LNCAP (cell line): ENCODE results near the gene ING2.

Source experiments
- CTCF ChIP-seq: fragments of 450-650 bp; IDR thresholded peaks from 2 replicates; pipeline ENCODE4 v1.5.1; 2017; ENCODE audit warnings: mild to moderate bottlenecking

ING2 gene

DNA sequence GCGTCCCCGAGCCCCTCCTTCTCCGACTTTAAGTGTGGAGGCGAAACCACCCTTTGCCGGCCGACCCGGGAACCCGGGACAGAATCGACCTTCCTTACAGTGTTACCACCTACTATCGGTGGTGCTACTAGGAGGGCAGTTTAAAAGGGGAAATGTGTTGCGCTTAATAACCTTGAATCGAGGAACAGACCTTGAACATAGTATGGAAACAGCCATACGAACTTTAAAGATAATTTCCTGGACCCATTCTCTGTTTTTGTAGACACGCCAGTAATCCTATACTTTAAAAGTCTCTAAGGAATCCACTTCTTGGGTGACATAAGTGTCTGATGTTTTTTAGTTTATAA lies 1.5 kb downstream of the ING2 start:
- no peak for TF ChIP-seq CTCF

DNA sequence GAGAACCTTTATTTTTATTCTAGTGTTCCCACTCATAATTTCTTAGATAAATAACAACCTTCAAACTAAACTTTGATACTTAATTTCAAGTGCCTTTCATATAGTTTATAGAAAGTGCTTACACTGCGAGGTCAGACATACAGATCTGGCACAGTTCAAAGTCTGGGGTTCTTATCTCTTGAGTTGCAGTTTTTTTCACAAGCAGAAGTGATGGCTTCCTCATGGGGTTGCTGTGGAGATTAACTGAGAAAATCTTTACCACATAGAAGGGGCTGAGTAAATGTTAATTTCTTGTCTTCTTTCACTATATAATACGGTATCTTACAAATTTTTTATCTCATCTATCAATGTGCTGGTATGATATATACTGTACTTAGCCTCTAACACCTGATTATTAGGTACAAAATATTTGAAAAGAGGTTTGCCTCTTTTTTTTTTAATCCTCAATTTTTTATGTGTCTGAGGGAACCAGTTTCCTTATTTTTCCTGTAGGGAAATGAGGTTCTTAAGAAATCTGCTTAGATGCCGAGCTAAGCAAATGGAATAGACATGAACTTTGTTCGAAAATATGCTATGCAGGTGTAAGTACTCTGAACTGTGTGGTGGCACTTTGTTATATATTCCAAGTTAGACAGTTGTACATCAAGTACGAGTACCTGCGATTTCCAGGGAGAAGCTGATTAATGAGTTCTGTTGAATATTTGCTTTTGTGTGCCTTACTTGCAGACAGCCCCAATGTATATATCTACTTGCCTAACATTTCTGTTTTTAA lies 3.3 kb downstream of the ING2 start:
- TF ChIP-seq CTCF = no peak

DNA sequence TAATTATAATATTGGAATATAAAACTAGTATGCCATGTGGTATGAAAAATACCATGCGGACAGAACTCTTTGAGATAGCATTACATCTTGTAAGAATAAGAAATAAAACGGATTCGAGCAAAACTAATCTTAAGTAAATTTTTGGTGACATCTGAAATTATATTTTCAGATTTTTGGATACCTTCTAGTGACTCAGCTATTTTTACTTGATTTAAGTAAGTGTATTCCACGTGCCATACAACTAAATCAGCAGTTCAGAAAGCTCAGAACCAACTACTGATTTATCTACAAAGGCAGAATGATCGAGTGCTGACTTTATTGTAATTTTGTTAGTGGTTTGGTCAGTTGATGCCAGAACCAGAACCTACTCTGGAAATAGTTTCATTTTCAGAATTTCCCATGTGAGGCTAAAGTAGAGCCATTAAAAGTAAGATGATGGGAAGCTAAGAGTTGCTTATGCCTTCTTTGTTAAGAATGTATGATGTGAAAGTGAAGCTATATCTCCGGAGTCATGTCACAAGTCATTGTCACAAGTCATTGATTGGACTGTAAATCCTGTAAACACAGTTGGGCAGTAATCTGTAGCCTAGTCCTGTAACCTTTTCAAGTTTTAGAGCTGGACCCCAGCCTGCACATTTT lies 4.0 kb downstream of the ING2 start:
- TF ChIP-seq CTCF = no peak

GRCh38 chr4:183515411-183515810 lies 10.6 kb downstream of the ING2 start:
- no peak for TF ChIP-seq CTCF

- TF ChIP-seq CTCF = no peak
Observed at GRCh38 chr4:183517194-183517593, 12.3 kb downstream of the ING2 start.

DNA sequence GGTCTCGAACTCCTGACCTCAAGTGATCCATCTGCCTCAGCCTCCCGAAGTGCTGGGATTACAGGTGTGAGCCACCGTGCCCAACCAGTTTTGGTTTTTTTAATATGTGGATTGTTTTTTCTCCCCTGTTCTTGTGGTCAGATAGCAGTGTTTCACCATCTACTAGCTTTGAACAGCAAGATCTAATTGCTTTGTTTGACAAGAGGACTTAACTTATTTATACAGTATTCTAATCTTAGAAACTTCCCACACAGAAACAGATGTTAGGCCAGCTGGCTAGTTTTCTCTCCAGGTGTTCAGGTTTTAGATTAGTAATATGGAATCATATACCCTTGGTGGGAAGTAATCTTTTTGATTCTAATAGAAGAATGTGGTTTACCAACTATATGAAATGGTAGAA lies 12.9 kb downstream of the ING2 start:
- TF ChIP-seq CTCF = no peak

DNA sequence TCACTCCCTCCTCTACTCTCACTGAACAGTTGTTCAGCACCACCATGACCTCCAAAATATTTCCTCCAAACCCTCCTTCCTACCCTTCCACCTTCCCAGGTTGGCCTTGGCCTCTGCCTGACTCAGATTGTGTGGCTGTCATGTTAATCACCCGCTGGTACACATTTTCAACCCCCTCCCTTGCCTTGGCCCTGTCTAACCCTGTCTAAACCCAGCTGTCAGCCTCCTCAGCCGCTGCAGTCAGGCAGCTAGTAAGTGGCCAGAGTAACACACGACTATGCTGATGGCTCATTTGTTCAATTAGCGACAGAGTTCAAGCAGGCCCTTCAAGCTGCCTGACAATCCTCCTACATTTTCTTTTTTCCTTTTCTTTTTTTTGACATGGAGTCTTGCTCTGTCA lies 18.0 kb downstream of the ING2 start:
- no peak for TF ChIP-seq CTCF

DNA sequence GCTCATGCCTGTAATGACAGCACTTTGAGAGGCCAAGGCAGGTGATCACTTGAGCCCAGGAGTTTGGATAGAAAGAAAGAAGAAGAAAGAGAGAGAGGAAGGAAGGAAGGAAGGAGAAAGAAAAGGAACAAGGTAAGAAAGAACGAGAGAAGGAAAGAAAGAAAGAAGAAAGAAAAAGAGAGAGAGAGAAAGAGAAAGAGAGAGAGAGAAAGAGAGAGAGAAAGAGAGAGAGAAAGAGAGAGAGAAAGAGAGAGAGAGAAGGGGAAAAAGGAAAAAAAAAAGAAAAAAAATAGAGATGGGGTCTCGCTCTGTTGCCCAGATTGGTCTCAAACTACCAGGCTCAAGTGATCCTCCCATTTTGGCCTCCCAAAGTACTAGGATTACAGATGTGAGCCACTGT lies 22.5 kb downstream of the ING2 start:
- TF ChIP-seq CTCF = no peak
